ENCODE results near the gene PLOD3.

PLOD3 gene

GRCh38 chr7:101179713-101180112 lies 37.7 kb downstream of the PLOD3 start:
- no peak for TF ChIP-seq OSR1 (CRISPR knock-in tag; IDR thresholded peaks at IDR 0.05)
- TF ChIP-seq PPARA (CRISPR knock-in tag; IDR thresholded peaks at IDR 0.05; ENCODE audit: borderline replicate concordance): no peak
- TF ChIP-seq TCF4 (CRISPR knock-in tag; IDR thresholded peaks at IDR 0.05; ENCODE audit: borderline replicate concordance): no peak
- no peak for TF ChIP-seq RARB (CRISPR knock-in tag; IDR thresholded peaks at IDR 0.05)
- TF ChIP-seq ZNF70 (CRISPR knock-in tag; IDR thresholded peaks at IDR 0.05): no peak
- TF ChIP-seq BACH2 (CRISPR knock-in tag; IDR thresholded peaks at IDR 0.05; ENCODE audit: borderline replicate concordance): no peak
- no peak for TF ChIP-seq SNAI2 (CRISPR knock-in tag; IDR thresholded peaks at IDR 0.05)
- no peak for TF ChIP-seq ISL1 (CRISPR knock-in tag; IDR thresholded peaks at IDR 0.05)
- no peak for TF ChIP-seq CSRNP3 (CRISPR knock-in tag; IDR thresholded peaks at IDR 0.05)
- no peak for TF ChIP-seq ARNTL (CRISPR knock-in tag; IDR thresholded peaks at IDR 0.05; ENCODE audit: borderline replicate concordance, low read depth)
- TF ChIP-seq TSHZ2 (CRISPR knock-in tag; IDR thresholded peaks at IDR 0.05): no peak
- no peak for ATAC-seq

- 0 out of 3 replicates have a peak, but pooled peaks have one; percentile 6 for ATAC-seq
- TF ChIP-seq CREB5 (CRISPR knock-in tag; IDR thresholded peaks at IDR 0.05; ENCODE audit: low read depth): no peak
- no peak for TF ChIP-seq ZFP3 (CRISPR knock-in tag; IDR thresholded peaks at IDR 0.05)
- no peak for TF ChIP-seq GLIS3 (CRISPR knock-in tag; IDR thresholded peaks at IDR 0.05)
- TF ChIP-seq ZNF70 (CRISPR knock-in tag; IDR thresholded peaks at IDR 0.05): no peak
- TF ChIP-seq ZNF565 (CRISPR knock-in tag; conservative IDR thresholded peaks at IDR 0.05; ENCODE audit: low read depth): no peak
- no peak for TF ChIP-seq SNAI2 (CRISPR knock-in tag; IDR thresholded peaks at IDR 0.05)
- TF ChIP-seq ZC3H10 (CRISPR knock-in tag; IDR thresholded peaks at IDR 0.05): no peak
- no peak for TF ChIP-seq ARNTL (CRISPR knock-in tag; IDR thresholded peaks at IDR 0.05; ENCODE audit: borderline replicate concordance, low read depth)
- no peak for TF ChIP-seq TSHZ2 (CRISPR knock-in tag; IDR thresholded peaks at IDR 0.05)
- no peak for TF ChIP-seq CSDC2 (CRISPR knock-in tag; IDR thresholded peaks at IDR 0.05)
- no peak for TF ChIP-seq PPARA (CRISPR knock-in tag; IDR thresholded peaks at IDR 0.05; ENCODE audit: borderline replicate concordance)
- no peak for TF ChIP-seq RARB (CRISPR knock-in tag; IDR thresholded peaks at IDR 0.05)
- TF ChIP-seq ISL1 (CRISPR knock-in tag; IDR thresholded peaks at IDR 0.05): no peak
- TF ChIP-seq ZNF8 (CRISPR knock-in tag; IDR thresholded peaks at IDR 0.05): no peak
- no peak for TF ChIP-seq ZFP30 (CRISPR knock-in tag; IDR thresholded peaks at IDR 0.05)
Measured at GRCh38 chr7:101179117-101179516, 38.3 kb downstream of the PLOD3 start.

GRCh38 chr7:101177644-101178043 lies 39.7 kb downstream of the PLOD3 start:
- no peak for ATAC-seq
- TF ChIP-seq PPARA (CRISPR knock-in tag; IDR thresholded peaks at IDR 0.05; ENCODE audit: borderline replicate concordance) (no peak), OSR1 (CRISPR knock-in tag; IDR thresholded peaks at IDR 0.05) (no peak), CREB5 (CRISPR knock-in tag; IDR thresholded peaks at IDR 0.05; ENCODE audit: low read depth) (no peak), BACH2 (CRISPR knock-in tag; IDR thresholded peaks at IDR 0.05; ENCODE audit: borderline replicate concordance) (no peak), POU6F1 (CRISPR knock-in tag; IDR thresholded peaks at IDR 0.05; ENCODE audit: borderline replicate concordance, low read depth) (no peak), SNAI2 (CRISPR knock-in tag; IDR thresholded peaks at IDR 0.05) (no peak), ZC3H10 (CRISPR knock-in tag; IDR thresholded peaks at IDR 0.05) (no peak), RARB (CRISPR knock-in tag; IDR thresholded peaks at IDR 0.05) (no peak), ISL1 (CRISPR knock-in tag; IDR thresholded peaks at IDR 0.05) (no peak), ZFP3 (CRISPR knock-in tag; IDR thresholded peaks at IDR 0.05) (no peak), TOX (CRISPR knock-in tag; IDR thresholded peaks at IDR 0.05; ENCODE audit: borderline replicate concordance) (no peak), TCF4 (CRISPR knock-in tag; IDR thresholded peaks at IDR 0.05; ENCODE audit: borderline replicate concordance) (no peak)
